Measurements from ENCODE around the gene C11orf65.

The C11orf65 gene

DNA sequence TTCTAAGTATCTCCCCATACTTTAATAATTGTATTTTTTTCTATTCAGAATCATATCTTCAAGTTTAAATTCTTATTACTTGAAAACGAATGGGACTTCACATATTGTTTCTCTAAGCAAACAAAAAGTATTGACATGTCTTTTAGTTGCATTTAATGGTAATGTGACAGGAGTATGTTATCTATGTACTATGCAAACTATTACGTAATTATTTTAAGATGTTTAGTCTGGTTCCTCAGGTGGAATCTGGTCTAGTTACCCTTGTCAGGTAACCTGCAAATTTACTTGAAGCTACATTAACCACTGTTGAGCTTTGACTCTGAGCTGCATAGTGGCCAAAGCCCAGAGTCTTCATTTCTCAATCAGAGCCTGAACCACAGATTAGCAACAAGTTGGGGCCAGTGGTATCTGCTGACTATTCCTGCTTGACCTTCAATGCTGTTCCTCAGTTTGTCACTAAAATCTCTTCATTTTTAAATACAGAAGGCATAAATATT, 133.9 kb downstream of the C11orf65 start:
- no peak for DNase-seq (ENCODE audit: low read depth in 2 of 2)
- TF ChIP-seq, protein P1, sequence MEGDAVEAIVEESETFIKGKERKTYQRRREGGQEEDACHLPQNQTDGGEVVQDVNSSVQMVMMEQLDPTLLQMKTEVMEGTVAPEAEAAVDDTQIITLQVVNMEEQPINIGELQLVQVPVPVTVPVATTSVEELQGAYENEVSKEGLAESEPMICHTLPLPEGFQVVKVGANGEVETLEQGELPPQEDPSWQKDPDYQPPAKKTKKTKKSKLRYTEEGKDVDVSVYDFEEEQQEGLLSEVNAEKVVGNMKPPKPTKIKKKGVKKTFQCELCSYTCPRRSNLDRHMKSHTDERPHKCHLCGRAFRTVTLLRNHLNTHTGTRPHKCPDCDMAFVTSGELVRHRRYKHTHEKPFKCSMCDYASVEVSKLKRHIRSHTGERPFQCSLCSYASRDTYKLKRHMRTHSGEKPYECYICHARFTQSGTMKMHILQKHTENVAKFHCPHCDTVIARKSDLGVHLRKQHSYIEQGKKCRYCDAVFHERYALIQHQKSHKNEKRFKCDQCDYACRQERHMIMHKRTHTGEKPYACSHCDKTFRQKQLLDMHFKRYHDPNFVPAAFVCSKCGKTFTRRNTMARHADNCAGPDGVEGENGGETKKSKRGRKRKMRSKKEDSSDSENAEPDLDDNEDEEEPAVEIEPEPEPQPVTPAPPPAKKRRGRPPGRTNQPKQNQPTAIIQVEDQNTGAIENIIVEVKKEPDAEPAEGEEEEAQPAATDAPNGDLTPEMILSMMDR (IDR thresholded peaks at IDR 0.05; ENCODE audit: low read depth, low read length), result no peak

More for the DNA sequence above, 133.9 kb downstream of the C11orf65 start:
- no peak overlapping the region for H3K4me3 ChIP-seq (replicated peaks in 1 of 2; ENCODE audit: low read depth in 2 of 2, low read length in 2 of 2)

All from cardiac fibroblast (primary cell).